Sciatic nerve (tissue), 2 donors: ENCODE results near the gene TPSG1. TPM values are rescaled to one million over a fixed set of nuclear protein-coding genes. Genes with fewer than 3 reads are reported as not detected.
"Not testable (repeated sequence)": the region's sequence is repeated elsewhere in the genome, so short reads cannot be mapped to it uniquely, and the experiment has no call there.

ENCODE experiments used
- ATAC-seq: fragments of 200-7000 bp; cut with Tn5 transposase; one replicate; pipeline ENCODE4 v1.9.1; 2020; ENCODE audit warnings: mild to moderate bottlenecking, moderate library complexity
- DNase-seq: peaks from one replicate; pipeline ENCODE4 v3.0.0-alpha.2; 2020; ENCODE audit warnings: low spot score
- intact Hi-C: fragments of 100-400 bp; cut with DNase I; formaldehyde crosslinking; loops from one replicate; pipeline ENCODE4 v1.14.2; 2022
- total RNA-seq: library from RNA; stranded (reverse); fragmentation: NEBNext Ultra II Directional; extraction: Animal tissue kit (Norgen Biotek cat#: 25700); gene quantifications from one replicate; pipeline ENCODE4 v1.2.1, GENCODE V29; 2021
- donor health status: DM: no; HTN: no; CAD: no.
- donor health status: DM: no; HTN: no; CAD: no.

Gene TPSG1
- total RNA-seq, 1 donor from 2014 or later, result 0.45 TPM

DNA sequence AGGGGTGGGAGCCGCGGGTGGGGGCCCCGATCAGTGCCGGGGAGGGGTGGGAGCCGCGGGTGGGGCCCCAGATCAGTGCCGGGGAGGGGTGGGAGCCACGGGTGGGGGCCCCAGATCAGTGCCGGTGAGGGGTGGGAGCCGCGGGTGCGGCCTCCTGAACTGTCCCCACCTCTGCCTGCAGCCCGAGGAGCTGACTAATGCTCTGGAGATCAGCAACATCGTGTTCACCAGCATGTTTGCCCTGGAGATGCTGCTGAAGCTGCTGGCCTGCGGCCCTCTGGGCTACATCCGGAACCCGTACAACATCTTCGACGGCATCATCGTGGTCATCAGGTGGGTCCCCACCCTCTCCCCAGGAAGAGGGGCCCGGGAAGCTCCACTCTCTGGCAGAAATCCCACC, 20.1 kb downstream of the TPSG1 start:
- no peak for ATAC-seq
- intact Hi-C loops, result no loop called here
- no peak for DNase-seq

DNA sequence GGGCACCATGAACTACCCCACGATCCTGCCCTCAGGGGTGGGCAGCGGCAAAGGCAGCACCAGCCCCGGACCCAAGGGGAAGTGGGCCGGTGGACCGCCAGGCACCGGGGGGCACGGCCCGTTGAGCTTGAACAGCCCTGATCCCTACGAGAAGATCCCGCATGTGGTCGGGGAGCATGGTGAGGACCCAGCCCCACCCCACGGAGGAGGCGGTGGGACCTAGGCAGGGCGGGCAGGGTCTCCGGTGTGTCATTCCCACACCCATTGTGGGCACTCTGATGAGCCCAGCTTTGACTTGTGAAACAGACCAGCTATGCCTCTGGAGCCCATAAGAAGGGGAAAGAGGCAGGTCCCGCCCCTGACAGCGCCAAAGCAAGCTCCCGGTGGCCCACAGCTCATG, 22.8 kb downstream of the TPSG1 start:
- ATAC-seq (no peak), DNase-seq (no peak)
- intact Hi-C loops, result no loop called here

DNA sequence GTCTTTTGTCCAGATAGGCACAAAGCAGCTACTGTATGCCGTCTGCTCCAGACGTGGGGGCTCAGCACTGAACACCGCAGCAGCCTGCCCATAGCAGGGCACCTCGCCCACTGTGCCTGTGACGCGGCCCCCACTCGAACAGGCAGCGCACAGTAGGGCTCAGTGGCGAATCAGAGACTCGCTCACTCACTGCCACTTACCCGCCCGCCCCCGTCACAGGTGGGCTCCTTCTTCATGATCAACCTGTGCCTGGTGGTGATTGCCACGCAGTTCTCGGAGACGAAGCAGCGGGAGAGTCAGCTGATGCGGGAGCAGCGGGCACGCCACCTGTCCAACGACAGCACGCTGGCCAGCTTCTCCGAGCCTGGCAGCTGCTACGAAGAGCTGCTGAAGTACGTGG, 23.6 kb downstream of the TPSG1 start:
- ATAC-seq (no peak), DNase-seq (no peak)

DNA sequence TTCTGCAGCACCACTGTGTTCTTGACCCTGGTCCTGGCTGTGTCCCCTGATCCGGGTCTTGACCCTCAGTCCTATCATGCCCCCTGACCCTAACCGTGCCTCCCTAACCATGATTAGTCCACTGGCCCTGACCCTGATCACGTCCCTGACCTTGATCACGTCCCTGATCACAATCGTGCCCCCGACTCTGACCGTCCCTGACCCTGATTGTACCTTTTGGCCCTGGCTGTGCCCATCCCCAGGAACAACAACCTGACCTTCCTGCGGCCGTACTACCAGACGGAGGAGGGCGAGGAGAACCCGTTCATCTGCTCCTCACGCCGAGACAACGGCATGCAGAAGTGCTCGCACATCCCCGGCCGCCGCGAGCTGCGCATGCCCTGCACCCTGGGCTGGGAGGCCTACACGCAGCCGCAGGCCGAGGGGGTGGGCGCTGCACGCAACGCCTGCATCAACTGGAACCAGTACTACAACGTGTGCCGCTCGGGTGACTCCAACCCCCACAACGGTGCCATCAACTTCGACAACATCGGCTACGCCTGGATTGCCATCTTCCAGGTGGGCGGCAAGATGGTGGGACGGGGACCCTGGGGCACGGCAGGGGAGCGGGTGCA, 24.9 kb downstream of the TPSG1 start:
- ATAC-seq, result no peak
- no peak for DNase-seq
- intact Hi-C loops, result no loop called here

More for the DNA sequence above, 23.6 kb downstream of the TPSG1 start:
- intact Hi-C loops, result no loop called here

DNA sequence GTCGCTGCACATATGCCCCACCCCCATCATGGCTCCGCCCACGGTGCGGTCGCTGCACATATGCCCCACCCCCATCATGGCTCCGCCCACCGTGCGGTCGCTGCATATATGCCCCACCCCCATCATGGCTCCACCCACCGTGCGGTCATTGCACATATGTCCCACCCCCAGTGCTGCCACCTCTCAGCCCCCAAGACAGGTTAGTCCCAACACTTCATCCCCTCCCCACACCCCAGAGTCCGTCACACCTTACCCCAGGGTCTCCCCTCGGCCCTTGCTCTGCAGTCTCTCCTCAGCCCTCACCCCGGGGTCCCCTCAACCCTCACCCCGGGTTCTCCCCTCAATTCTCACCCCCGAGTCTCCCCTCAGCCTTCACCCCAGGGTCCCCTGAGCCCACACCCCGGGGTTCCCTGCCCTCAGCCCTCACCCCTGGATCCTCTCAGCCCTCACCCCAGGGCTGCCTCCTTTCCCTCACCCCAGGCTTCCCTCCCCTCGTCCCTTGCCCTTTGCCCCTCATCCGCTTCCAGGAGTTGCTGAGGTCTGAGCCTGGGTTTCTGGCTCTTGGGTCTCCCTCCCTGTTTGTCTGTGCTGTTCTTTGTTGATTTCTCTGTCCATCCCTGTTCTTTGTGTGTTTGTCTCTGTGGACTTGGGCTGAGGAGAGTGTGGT, 25.6 kb downstream of the TPSG1 start:
- ATAC-seq, result no peak
- intact Hi-C loops, result no loop called here
- DNase-seq, result no peak

DNA sequence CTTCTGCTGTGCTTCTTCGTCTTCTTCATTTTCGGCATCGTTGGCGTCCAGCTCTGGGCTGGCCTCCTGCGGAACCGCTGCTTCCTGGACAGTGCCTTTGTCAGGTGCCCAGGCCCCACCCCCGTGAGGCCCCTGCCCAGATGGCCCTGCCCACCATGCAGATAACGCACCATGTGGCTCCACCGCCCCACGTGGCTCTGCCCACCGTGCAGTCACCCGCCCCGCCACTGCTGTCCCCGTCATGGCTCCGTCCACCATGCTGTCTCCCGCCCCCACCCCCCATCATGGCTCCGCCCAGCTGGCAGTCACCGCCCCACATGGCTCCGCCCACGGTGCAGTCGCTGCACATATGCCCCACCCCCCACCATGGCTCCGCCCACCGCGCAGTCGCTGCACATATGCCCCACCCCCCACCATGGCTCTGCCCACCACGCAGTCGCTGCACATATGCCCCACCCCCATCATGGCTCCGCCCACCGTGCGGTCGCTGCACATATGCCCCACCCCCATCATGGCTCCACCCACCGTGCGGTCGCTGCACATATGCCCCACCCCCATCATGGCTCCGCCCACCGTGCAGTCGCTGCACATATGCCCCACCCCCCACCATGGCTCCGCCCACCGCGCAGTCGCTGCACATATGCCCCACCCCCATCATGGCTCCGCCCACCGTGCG, 26.3 kb downstream of the TPSG1 start:
- intact Hi-C loops, DNase-seq, ATAC-seq: not testable (repeated sequence)

DNA sequence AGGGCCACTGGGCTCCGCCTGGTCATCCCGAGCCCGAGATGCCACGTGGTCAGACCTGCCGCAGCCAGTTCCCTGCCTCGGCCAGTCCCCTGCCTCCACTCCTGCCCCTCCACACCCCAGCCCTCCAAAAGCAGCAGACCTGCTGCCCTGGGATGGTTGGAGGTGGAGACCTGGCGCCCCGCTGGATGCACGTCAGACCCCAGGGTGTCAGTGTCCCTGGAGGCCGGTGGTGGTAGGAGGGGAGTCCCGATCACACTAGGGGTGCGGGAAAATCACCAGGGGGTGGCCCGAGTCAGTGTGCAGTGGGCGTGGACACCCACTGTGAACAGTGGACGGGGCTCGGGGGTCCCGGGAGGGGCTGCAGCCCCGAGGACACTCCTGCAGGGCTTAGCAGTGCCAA, 26.9 kb downstream of the TPSG1 start:
- intact Hi-C loops, result no loop called here
- no peak for DNase-seq
- no peak for ATAC-seq

DNA sequence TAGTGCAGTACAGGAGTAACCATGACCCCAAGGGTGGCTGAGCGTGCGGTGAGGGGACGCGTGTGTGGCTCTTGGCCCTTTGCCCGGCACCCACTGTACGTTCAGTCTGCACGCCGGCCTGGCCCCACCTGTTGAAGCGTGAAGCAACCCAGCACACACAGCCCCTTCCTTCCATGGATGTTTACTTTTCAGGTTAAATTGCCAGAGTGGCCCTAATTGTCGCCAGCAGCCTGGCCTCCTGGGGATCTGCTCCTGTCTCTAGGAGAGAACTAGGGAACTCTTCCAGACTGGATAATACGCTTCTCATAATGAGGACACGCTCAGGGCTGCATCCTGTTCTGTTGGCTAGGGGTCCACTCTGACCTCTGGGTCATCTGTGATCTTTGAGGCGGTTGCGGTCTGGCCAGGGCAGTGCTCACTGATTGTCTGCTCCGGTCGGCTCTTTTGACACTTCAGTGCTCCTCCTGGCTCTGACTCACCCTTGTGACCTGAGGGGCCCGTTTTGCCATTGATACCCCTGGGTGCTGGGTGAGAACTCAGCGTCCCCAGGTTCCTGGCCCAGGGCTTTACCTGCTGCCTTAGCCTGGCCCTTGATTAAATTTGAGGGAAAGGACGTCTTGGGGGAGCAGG, 27.7 kb downstream of the TPSG1 start:
- intact Hi-C loops, result no loop called here
- DNase-seq (no peak), ATAC-seq (no peak)

DNA sequence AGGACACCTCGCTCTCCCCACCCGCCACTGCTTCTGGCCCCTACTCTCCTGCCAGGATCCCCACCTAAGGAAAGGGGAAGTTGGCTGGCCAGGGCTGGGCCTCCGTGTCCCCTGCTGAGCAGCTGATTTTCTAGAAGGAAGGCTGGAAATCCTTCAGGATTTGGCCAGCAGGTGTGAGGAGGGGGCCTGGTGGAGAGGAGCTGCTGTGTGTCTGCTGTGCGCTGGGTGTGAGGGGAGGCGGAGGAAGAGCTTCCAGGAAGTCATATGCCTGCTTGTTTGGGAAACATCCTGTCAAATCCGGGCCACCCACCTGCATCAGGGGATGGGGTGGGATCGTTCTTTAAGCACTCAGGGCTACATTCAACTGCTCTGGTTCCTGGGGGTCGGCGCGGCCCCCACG, 28.6 kb downstream of the TPSG1 start:
- intact Hi-C loops, result no loop called here
- no peak for DNase-seq
- ATAC-seq, result no peak

DNA sequence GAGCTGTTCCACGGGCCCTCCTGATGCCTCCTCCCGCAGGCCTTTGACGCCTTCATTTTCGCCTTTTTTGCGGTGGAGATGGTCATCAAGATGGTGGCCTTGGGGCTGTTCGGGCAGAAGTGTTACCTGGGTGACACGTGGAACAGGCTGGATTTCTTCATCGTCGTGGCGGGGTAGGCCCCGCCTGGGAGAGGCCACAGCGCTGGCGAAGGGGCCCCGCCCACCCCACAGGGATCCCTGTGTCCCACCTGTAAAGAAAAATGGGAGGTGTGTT, 29.7 kb downstream of the TPSG1 start:
- intact Hi-C loops, result no loop called here
- no peak for ATAC-seq
- DNase-seq, result no peak

DNA sequence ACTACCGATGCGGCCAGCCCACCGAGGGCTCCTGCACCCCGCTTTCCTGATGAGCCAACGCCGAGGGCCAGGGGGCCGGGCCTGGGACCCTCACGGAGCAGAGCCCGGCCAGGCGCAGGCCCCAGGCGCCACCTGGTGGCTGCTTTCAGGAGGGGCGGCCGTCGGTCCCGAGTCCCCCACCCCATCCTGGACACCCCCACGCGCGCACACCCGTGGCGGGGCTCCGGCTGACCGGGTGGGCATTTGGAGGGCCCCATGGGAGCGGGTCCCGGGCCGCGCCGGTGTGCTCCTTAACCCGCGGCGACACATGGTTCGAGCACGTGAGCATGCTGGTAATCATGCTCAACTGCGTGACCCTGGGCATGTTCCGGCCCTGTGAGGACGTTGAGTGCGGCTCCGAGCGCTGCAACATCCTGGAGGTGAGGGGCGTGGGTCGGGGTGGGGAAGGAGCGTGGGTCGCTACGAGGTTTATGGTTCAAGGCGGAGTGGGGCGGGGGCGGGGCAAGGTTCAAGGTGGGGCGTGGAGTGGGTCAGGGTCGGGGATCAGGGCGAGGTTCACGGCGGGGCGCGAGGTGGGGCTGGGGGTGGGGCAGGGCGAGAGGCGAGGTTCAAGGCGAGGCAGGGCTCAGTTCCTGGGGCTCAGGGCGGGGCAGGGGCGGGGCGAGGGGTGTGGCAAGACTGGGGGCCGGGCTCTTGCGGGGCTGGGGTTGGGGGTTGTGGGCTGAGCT, 30.2 kb downstream of the TPSG1 start:
- ATAC-seq (no peak), DNase-seq (no peak)
- intact Hi-C loops, result no loop called here

DNA sequence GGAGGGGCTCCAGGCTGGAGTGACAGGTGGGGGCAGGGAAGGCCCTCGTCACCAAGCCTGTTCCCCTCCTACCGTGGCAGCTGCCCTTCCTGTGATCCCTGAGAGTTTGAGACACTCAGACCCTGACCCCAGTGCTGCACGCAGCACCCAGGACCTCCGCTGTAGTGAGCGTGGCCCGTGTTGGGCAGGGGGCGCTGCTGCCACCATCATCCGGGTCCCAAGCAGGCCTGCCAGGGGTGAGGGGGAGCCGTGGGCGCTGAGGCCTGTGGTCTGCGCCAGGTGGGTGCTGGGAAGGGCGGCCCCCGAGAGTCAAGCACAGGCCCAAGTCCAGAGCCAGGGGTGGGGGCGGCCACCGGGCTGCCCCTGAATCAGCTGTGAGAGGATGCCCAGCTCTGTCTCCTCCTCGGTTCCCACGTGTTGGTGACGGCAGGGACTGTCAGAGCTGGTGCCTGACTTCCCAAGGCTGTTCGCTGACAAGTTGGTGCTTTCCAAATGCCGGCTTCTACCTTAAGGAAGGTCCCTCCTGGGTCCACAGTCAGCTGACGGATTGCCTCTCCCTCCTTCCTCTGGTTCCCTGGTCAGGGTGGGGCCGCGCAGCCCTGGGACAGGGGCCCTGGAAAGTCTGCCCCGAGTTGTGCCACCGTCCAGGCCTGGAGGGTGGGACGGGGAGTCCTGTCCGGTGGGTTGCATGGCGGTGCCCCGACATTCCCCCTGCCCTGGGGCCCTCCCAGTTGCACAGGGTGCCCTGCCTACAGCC, 31.1 kb downstream of the TPSG1 start:
- ATAC-seq, result no peak
- DNase-seq, result no peak
- intact Hi-C loops, result no loop called here

DNA sequence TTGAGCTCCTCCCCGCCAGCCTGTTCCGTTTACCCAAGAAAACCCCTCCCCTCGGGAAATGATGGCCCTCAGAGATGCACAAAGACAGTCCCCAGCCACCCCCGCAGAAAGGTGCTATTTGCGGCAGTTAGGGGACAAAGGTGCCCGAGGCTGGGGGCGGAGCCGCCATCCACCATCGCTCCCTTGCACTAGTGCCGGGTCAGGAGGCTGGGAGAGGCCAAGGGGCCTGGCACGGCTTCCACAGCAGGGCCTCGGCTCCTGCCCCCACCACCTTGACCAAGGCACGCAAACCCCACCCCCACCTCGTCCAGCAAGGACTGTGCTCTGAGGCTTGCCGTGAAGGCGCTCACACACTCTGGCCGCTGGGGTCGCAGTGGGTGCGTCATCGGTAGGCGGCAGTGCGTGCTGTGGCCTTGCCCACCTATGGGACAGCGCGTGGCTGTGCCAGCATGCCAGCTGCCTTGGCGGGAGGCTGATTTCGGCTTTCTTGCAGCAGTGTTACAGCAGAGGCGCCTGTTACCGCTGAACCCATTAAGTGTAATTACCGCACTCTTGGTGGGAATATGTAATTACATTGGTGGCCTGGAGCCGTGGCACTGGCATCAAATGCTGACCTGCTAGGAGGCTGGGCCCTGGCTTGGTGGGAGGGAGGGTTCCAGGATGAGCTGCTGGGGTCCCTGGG, 31.8 kb downstream of the TPSG1 start:
- DNase-seq (no peak), ATAC-seq (no peak)
- intact Hi-C loops, result no loop called here

DNA sequence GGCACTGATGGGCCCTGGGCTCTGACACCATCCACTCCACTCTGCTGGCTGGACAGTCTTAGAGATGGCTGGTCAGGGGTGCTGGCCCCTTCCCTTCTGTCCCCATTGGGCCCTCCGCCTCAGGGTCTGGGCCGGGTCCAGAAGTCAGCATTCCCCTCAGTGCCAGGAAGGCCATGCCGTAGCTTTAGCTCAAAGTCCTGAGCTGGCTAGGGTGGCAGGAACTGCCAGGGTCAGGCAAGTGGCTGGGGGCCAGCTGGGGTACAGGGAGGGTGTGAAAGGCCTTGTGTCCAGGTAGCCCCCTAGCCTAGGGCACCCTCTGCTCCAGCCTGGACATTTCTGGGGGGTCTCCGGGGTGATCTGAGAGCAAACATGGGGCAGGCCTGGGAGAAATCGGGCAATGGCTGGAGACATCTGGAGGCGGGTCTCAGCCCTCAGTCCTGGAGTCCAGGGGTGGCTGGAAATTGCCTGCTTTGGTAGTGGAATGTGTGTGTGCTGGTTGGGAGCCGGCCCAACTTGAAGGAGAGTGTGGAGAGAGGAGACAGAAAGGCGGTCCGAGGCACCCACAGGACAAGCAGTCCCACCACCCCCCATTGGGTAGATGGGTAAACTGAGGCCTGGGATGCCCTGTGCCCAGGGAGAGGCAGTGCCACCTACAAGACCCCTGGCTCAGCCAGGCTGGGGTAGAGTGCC, 32.5 kb downstream of the TPSG1 start:
- intact Hi-C loops, result no loop called here
- ATAC-seq (no peak), DNase-seq (no peak)

DNA sequence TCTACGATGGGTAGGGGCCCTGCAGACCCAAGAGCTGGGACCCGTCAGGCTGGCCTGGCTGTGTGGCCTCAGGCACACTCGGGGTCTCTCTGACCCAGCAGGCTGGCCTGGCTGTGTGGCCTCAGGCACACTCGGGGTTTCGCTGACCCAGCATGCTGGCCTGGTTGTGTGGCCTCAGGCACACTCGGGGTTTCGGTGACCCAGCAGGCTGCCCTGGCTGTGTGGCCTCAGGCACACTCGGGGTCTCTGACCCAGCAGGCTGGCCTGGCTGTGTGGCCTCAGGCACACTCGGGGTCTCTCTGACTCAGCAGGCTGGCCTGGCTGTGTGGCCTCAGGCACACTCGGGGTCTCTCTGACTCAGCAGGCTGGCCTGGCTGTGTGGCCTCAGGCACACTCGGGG, 34.3 kb downstream of the TPSG1 start:
- ATAC-seq, DNase-seq, intact Hi-C loops: not testable (repeated sequence)

DNA sequence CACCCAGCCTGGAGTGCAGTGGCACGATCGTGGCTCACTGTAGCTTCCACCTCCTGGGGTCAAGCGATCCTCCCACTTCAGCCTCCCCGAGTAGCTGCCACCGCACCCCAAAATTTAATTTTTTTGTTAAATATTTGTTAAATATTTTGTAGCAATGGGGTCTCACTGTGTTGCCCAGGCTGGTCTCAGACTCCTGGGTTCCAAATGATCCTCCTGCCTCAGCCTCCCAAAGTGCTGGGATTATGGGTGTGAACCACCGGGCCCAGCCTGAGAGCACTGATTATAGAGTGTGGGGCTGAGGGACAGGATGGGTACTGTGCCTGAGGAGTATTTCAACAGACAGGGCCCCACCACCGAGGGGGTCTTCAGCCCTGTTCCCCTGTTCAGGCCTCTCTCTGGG, 35.6 kb downstream of the TPSG1 start:
- intact Hi-C loops, result no loop called here
- DNase-seq (no peak), ATAC-seq (no peak)

DNA sequence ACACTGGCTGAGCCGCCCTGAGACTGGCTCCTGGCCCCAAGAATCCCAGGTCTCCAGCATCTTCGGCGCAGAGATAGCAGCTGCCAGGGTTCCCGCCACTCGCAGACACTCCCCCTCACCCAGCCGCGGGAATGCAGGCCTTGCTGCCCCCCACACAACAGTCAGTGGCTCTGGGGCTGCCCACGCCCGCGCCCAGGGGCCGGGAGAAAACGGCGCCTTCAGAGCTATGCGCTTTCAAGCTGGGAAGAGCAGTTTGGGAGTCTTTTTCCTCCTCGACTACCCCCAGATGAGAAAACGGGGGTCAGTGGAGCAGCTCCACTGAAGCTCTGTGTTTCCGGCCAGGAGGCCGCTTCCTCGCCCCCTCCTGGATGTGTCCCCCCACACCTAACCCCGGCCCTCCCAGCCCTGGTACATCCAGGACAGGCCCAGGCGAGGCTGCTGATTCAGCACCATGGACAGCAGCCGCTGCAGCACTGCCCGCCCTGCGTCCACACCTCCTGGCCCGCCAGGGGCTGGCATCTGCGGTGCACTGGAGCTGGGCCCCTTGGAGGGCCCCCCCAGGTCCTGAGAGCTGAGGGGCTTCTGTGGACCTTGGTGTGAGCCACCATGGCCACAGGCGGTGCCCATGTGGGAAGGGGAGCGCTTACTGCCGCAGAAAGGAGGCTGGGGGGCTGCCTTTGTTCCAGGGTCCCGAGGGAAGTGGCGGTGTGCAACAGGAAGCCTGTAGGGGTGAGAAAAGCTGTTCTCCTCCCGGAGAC, 36.5 kb downstream of the TPSG1 start:
- ATAC-seq (peak; percentile 75), DNase-seq (peak; percentile 75)
- intact Hi-C loops, result no loop called here
